GM21737 (cell line): ENCODE data around the gene NAV1.

Experiments
- ATAC-seq: cut with Tn5 transposase; IDR thresholded peaks from one replicate; pipeline ENCODE4 v1.9.1; 2021; ENCODE audit warnings: mild to moderate bottlenecking, moderate library complexity; ENCODE audit not compliant: unreplicated experiment

Gene NAV1

DNA sequence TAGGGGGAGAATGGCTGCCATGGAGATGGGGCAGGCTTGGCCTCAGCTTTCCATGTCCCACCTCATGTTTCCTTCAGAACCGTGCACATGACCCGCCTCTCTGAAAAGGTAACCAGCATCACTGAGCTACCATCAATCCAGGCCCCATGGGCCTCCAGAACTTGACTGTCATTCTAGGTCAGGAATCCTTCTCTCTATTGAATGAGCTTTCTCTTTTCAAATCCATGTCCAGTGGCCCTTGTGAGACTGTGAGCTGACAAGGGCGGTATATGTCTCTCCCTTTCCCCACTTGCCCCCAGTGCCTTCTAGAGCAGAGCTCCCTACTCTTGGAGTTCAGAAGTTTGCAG is 36.4 kb upstream of the NAV1 start:
- ATAC-seq = no peak

DNA sequence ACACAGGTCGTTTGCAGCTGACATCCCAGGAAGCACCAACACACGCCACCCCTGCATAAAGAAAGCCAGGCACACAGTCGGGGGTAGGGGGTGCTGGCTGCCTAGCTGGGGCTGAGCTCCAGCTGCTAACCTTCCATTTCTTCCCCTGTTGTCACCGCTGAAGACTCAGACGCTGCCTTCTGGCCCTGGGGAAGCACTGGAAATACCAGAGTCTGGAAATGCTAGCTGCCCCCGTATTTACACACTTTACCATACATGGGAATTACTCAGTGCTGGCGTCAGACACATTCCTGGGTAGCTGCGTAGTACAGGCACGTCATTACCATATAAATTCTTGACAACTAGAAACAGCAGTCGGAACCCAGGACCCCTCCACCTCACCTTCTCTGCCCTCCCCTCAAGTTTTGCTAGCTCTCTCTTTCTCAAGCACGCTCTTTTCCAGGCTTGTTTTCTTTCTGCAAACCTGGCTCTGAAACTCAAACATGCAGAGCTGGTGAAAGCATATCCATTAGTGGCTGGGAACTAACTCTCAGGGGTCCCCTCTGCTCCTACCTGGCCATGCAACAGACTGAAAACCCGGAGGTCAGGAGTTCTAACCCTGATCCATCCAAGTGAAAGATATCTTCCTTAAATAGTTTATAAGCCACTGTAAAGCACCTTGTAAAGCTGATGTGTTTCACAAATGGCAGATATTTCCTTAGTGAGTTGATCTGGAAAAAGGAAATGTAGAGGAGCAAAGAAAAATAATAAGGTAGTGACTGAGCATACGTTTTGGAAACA is 35.3 kb upstream of the NAV1 start:
- no peak for ATAC-seq

DNA sequence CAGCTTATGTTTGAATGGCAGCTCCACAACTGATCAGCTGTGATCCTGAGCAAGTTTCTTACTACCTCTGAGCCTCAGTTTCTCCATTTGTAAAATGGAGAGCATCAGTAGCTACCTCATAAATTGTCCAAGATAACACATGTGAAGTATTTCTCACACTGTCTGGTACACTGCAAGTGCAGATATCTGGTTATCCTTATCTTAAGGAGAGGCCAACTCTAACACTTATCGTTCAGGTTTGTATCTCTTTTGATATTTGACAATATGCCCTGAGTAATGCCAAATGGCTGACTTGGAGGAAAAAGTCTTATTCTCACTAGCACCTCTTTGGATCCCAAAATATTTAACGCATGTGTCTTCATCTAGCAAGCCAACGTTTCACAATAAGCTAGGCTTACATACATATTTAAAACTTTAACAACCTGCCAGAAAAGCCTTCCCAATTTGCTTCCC is 34.7 kb upstream of the NAV1 start:
- no peak for ATAC-seq

DNA sequence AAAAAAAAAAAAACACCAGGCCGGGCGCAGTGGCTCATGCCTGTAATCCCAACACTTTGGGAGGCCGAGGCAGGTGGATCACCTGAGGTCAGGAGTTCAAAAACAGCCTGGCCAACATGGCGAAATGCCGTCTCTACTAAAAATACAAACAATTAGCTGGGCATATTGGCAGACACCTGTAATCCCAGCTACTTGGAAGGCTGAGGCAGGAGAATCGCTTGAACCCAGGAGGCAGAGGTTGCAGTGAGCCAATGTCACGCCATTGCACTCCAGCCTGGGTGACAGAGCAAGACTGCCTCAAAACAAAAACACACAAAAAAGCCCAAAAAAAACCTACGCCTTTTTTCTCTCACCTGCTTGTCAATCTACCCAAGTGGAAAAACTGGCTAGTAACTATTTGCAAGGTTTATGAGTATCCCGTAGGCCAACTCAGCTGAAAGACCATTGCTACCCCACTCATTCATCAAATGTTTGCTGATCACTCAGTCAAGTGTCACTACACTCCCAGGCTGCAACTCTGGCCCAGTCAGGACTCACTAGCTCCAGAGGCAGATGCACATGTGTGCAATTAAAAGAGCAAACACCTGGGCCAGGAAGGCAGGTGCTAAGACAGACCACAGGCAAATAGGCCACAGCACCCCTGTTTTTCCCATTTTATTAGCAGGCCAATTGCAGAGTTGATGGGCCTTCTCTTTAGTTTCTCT is 34.0 kb upstream of the NAV1 start:
- no peak for ATAC-seq

DNA sequence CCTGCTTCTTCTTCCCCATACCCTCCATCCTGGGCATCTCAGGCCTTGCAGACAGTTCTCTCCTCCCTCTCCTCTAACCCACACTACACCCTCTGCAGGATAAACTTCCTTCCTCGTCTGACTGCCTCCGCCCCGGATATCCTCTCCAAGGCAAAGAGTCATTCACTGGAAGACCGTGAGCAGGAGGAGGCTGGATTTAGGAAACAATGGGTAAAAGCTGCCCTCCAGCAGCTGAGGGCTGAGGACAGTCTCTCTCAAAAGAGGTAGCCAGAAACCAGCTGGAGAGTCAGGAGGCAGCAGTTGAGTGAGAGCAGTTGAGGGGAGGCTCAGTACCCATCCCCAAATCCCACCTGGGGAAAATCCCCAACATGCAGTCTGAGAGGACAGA is 33.4 kb upstream of the NAV1 start:
- no peak for ATAC-seq

DNA sequence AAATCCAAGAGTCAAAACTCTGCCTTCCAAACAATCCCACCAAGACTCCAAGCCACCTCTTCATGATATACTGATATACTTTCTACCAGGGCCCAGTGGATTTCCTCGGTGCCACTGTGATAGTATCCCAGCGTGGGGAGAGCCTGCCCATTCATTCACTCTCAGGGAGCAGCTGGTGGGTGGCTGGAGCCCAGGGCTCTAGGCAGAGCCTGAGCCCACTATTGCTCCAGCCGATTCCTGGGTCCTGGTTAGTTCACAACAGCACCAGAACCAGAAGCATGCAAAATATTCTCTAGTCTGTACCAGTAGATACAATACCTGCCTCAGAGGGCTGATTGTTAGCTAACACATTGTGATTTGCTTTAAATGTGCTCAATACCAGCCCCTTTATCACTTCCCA is 32.8 kb upstream of the NAV1 start:
- no peak for ATAC-seq

- ATAC-seq = peak; percentile 91
Observed at GRCh38 chr1:201506557-201507359, 32.2 kb upstream of the NAV1 start, which contains the start of gene CSRP1. Gene CSRP1, minus strand, starts transcription at chr1:201507123. Its CDS starts 10,820 bp downstream, at chr1:201496303.

- peak; percentile 2 for ATAC-seq
Observed at GRCh38 chr1:201507360-201507675, 31.6 kb upstream of the NAV1 start.

DNA sequence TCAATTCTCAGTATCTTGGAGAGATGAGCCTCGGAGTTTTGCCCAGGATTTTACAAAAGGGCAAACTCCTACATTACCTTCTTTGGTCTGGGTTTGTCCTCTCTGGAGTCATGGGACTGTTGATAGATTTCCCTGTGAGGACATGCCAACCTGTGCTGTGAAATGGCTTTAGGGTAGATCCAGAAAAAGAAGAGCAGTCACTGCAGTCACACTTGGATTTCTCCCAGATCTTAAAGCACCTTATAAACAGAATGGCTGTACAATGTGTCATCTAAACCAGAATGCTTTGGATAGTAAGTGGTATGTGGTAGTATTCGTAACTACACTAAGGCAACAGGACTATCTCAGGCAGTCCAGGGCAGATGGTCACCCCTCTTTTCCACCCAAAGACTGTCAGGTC is 30.1 kb upstream of the NAV1 start:
- ATAC-seq = no peak

DNA sequence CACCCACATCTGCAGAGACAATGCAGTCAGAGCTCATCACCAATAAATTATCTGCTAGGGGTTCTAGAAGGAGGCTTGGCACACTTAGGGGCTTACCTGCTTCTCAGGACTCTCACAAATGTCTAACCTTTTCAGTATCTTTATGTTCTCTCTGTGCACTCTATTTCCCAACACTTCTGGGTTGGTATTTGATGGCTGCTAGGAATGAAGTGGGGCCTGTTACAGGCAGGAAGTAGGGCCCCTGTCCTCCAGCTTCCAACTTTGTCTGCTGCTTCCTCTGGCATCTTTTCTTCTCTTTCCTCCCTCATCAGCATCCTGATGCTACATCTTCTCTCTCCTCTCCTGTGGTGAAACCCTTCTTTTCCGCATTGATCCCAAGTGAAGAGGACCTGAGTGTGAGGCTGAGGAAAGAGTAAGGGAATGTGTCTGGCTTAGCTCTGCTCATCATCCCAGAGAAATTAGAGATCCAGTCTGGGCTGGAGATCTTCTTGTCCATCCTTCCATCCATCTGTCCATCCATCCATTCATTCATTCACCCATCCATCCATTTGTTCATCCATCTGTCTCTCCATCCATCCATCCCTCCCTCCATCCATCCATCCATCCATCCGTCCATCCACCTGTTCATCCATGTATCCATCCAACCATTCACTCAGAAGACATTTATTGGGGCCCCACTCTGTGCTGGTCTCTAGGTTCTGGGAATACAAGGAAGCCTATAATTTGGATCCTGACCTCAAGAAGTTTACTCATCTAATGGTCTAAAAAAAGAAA is 29.1 kb upstream of the NAV1 start:
- no peak for ATAC-seq

- ATAC-seq = no peak
Observed at GRCh38 chr1:201510734-201511133, 28.2 kb upstream of the NAV1 start.

DNA sequence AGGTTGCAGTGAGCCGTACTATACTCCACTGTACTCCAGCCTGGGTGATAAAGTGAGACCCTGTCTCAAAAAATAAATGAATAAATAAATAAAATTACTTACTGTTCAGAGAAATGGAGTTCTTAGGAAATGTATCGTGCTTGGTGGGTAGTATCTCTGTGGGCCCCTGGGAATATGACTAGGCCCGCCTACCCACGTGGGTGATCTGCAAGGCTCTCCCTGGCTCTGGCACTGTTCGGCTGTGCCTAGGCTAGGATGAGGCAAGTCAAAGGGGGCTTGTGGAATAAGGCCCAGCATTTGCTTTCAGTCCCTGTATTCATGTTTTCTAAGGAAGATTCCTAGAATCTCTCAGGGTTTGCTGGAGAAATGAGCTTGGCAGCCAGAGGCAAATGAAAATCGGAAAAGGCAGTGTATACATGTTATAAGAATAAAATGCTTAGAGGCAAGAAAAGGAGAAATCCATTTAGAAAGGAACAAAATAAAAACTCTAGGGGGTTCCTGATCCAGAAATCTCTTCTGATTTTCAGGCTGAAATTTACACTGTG is 27.5 kb upstream of the NAV1 start:
- ATAC-seq = no peak

- ATAC-seq = no peak
Observed at GRCh38 chr1:201511941-201512539, 26.9 kb upstream of the NAV1 start.

- ATAC-seq = no peak
Observed at GRCh38 chr1:201513498-201514243, 25.3 kb upstream of the NAV1 start.

DNA sequence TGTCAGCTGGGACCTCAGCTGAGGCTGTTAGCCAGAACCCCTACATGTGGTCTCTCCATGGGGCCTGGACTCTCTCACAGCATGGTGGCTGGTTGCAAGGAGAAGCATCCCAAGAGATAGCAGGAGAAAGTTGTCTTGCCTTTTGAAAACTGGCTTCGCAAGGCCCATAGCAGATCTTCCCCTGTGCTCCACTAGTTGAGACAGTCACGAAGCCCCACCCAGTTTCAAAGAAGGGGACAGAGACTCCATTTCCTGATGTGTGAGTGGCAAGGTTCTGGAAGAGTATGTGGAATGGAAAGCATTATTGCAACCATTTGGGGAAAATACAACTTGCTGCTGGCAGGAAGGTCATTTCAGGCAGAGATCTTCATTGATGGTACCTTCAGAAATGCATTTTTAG is 24.5 kb upstream of the NAV1 start:
- no peak for ATAC-seq

- no peak for ATAC-seq
Observed at GRCh38 chr1:201515062-201515750, 23.7 kb upstream of the NAV1 start.

DNA sequence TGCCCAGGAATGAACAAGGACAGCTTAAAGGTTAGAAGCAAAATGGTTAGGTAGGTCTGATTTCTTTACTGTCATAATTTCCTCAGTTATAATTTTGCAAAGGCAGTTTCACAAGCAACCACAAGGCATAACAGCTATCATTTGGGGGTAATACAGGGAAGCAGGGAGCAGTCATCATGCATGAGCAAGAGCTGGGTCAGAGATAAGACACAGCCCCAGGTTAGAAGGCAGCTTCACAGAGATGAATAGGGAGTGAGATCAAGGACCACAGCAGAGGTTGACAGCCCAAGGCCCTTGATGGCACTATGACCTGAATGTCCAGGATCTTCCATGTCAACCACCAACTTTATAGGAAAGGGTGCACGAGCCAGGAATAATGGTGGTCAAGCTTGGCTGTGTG is 23.0 kb upstream of the NAV1 start:
- no peak for ATAC-seq

DNA sequence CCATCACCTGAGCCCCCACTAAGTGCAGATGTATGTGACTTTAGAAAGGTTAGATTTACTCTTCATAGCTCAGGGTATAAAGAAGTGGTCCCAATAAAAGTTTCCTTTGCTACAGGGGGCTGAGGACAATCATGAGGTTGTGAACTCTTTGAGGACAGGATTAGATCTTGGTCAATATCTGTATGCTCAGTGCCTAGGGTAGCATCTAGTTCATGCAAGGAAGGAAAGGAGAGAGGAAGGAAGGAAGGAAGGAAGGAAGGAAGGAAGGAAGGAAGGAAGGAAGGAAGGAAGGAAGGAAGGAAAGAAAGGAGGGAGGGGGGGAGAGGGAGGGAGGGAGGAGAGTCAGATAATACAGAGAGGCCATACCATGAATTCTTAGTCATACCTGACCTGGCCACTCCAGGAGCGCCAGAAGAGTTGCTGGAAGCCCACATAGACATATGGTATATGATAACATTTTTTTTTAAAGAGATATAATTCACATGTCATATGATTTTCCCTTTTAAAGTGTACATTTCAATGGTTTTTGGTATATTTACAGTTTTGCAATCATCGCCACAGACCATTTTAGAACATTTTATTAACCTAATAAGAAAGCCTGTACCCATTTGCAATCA is 22.3 kb upstream of the NAV1 start:
- no peak for ATAC-seq

DNA sequence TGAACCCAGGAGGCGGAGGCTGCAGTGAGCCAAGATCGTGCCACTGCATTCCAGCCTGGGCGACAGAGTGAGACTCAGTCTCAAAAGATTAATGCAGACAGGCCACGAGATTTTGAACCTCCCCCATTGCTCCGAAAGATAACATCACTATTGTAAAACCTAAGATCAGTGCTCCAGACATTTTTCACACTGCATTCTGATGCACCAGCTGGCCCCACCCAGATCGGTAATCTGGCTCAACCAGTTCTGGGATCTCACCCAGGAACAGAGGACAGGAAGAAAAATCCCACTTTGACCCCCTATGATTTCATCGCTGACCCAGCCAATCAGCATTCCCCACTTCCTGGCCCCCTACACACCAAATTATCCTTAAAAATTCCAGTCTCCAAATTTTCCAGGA is 21.3 kb upstream of the NAV1 start:
- ATAC-seq = no peak
